ENCODE results near the gene PRIMA1.

PRIMA1 gene

DNA sequence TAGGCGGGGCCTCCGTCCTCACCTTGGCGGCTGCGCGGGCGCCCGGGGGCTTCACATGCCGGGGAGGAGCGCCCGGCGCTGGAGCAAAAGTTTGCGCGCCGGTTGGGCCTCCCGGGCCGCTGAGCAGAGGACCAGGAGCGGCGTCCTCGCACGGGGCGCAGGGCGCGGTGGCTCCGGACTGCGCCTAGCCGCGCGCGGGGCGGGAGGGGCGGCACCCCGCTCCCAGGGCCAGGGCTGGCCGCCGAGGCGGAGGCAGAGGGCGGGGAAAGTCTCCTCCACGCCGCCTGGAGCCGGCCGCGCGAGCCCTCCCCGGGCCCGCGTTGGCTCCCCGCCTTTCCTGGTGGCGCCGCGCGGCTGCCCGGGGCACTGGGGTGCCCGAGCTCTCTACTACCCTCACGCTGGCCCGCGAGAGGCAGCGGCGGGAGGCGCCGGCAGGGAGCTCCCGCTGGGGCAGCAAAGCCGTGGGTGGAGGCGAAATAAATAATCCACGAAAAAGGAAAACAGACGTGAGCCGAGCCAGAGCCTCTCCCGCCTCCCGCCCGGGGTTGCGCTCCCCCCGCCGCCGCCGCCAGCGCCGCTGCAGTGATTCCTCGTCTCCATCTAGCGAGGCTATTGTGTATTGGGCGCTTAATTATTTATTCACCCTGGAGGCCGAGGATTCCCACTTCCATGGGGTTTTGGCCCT, 400 bp upstream of the PRIMA1 start:
- ATAC-seq (replicated peaks) (peak in 1 of 2 donors; percentile 14), DNase-seq (no peak)
- peaks cover 0 to 1% of the 10 kb centered on the region in 2 donors for H3K9me3 Mint-ChIP-seq
- H3K27me3 Mint-ChIP-seq: peaks cover 70 to 75% of the 10 kb centered on the region in 2 donors
- H3K4me3 Mint-ChIP-seq: peak overlapping the region in 1 of 2 donors; percentile 20
- peaks cover 7% of the 10 kb centered on the region in 2 donors for H3K4me1 Mint-ChIP-seq
- H3K27ac Mint-ChIP-seq: no peak overlapping the region
- no peaks in the 10 kb centered on the region for H3K36me3 Mint-ChIP-seq

GRCh38 chr14:93787465-93788292, 606 bp downstream of the PRIMA1 start:
- Mint-ChIP-seq H3K4me1 (peaks cover 7% of the 10 kb centered on the region in 2 donors), H3K36me3 (no peaks in the 10 kb centered on the region), H3K9me3 (no peaks in the 10 kb centered on the region), H3K27me3 (peaks cover 65 to 66% of the 10 kb centered on the region in 2 donors), H3K4me3 (no peak overlapping the region), H3K27ac (no peak overlapping the region)
- no peak for DNase-seq
- no peak for ATAC-seq (replicated peaks)

DNA sequence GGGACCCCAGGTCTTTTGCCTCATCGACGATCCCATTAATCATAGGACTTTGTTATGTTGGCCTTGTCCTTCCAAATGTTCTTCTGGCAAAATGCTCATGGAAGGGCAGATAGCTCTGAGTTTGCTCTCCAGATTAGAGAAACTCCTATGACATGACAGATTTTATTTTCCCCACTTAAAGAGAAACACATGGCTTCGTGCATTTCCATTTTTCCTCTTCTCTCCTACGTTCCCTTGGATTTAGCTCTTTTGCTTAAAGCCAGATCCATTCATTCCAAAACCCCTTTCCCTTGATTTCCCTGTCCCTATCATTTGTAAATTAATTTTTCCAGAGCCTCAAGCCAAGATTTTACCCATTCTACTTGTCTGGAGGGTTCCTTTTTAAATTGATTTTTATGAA, 2.9 kb downstream of the PRIMA1 start:
- H3K36me3 Mint-ChIP-seq: no peaks in the 10 kb centered on the region
- DNase-seq (no peak), ATAC-seq (replicated peaks) (no peak)
- no peak overlapping the region for H3K27ac Mint-ChIP-seq
- H3K4me1 Mint-ChIP-seq: peaks cover 7% of the 10 kb centered on the region in 2 donors
- peaks cover 43 to 53% of the 10 kb centered on the region in 2 donors for H3K27me3 Mint-ChIP-seq
- H3K4me3 Mint-ChIP-seq: no peak overlapping the region
- H3K9me3 Mint-ChIP-seq: no peaks in the 10 kb centered on the region

GRCh38 chr14:93784878-93785277, 3.4 kb downstream of the PRIMA1 start:
- ATAC-seq (replicated peaks) (no peak), DNase-seq (no peak)
- Mint-ChIP-seq H3K27me3 (peaks cover 41 to 47% of the 10 kb centered on the region in 2 donors), H3K36me3 (no peaks in the 10 kb centered on the region), H3K27ac (no peak overlapping the region), H3K9me3 (no peaks in the 10 kb centered on the region), H3K4me3 (no peak overlapping the region), H3K4me1 (peaks cover 7 to 9% of the 10 kb centered on the region in 2 donors)

DNA sequence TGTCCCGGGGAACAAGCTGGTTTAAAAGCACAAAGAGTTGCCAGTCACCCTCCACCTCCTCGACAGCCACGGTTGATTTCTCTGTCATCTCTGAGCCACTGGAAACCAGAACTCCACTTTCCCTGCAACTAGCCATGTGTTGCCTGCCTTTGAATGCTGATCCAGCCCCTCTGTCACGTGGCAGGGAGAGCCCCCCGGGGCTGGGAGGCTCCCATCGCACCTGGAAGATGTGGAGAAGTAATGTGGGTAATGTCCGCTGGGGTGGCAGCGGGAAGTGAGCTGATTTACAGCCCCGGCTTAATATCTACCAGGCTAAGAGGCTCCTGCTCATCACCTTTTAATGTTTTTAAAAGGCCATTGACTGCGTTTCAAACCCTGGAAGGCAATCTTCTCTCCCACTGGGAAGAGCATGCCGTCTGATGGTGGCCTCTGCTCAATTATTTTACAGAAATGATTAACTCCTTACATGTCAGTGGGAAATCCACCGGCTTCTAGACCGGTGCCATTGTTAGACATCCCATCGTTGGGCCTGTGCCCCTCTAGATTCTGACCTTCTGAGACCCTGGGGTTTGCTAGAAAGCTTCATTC, 7.4 kb downstream of the PRIMA1 start:
- no peak overlapping the region for H3K4me3 Mint-ChIP-seq
- H3K4me1 Mint-ChIP-seq: peaks cover 0 to 2% of the 10 kb centered on the region in 2 donors
- no peak overlapping the region for H3K27ac Mint-ChIP-seq
- no peak for ATAC-seq (replicated peaks)
- H3K27me3 Mint-ChIP-seq: peaks cover 14 to 18% of the 10 kb centered on the region in 2 donors
- no peaks in the 10 kb centered on the region for H3K36me3 Mint-ChIP-seq
- no peak for DNase-seq
- no peaks in the 10 kb centered on the region for H3K9me3 Mint-ChIP-seq

GRCh38 chr14:93778856-93779629, 9.2 kb downstream of the PRIMA1 start:
- H3K9me3 Mint-ChIP-seq: no peaks in the 10 kb centered on the region
- H3K27ac Mint-ChIP-seq: no peak overlapping the region
- no peak for DNase-seq
- no peaks in the 10 kb centered on the region for H3K36me3 Mint-ChIP-seq
- no peak overlapping the region for H3K4me3 Mint-ChIP-seq
- no peak for ATAC-seq (replicated peaks)
- peaks cover 7 to 11% of the 10 kb centered on the region in 2 donors for H3K27me3 Mint-ChIP-seq
- H3K4me1 Mint-ChIP-seq: peaks cover 0 to 2% of the 10 kb centered on the region in 2 donors

GRCh38 chr14:93778453-93778852, 9.8 kb downstream of the PRIMA1 start:
- Mint-ChIP-seq H3K27me3 (peaks cover 6 to 7% of the 10 kb centered on the region in 2 donors), H3K9me3 (no peaks in the 10 kb centered on the region), H3K36me3 (no peaks in the 10 kb centered on the region), H3K27ac (no peak overlapping the region), H3K4me3 (no peak overlapping the region), H3K4me1 (peaks cover 0 to 2% of the 10 kb centered on the region in 2 donors)
- DNase-seq (no peak), ATAC-seq (replicated peaks) (no peak)

DNA sequence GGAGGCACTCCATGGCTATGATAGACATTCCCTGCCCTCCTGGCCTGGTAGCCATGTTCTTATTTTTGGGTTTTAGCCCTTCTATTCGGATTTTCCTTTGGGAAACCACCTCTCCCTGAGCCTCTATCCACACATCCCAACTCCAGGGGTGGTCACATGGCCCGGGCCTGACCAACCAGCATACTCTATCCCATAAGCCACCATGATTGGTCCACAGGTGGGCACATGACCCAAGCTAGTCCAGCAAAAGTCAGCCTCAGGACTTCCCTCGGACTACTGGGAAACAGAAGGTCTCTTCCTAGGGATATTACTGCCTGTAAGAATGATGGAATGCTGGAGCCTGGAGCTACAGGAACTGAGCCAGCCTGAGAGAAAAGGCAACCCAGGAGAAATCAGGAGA, 12.5 kb downstream of the PRIMA1 start:
- Mint-ChIP-seq H3K4me3 (no peak overlapping the region), H3K4me1 (peaks cover 0 to 2% of the 10 kb centered on the region in 2 donors), H3K27ac (no peak overlapping the region), H3K9me3 (peaks cover 0 to 2% of the 10 kb centered on the region in 2 donors), H3K36me3 (no peaks in the 10 kb centered on the region), H3K27me3 (peaks cover 6 to 7% of the 10 kb centered on the region in 2 donors)
- ATAC-seq (replicated peaks) (no peak), DNase-seq (no peak)

DNA sequence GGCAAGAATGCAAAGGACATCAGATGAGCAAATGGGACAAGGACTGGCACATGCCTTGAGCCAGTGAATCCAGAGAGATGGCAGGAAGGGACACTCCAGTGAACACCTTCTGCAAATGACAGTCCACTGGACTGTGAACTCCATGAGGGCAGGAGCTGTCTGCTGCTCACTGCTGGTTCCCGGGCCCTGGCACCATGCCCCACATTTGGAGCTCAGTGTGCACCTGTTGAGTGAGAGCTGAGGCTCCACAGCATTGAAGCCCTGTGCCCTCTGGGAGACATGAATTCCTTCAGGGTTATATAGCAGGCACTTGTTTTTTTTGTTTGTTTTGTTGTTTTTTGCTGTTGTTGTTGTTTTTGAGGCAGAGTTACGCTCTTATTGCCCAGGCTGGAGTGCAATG, 13.1 kb downstream of the PRIMA1 start:
- Mint-ChIP-seq H3K27ac (no peak overlapping the region), H3K4me3 (no peak overlapping the region), H3K4me1 (peaks cover 0 to 2% of the 10 kb centered on the region in 2 donors), H3K36me3 (no peaks in the 10 kb centered on the region), H3K9me3 (peaks cover 0 to 2% of the 10 kb centered on the region in 2 donors), H3K27me3 (peaks cover 6 to 12% of the 10 kb centered on the region in 2 donors)
- DNase-seq (no peak), ATAC-seq (replicated peaks) (no peak)

DNA sequence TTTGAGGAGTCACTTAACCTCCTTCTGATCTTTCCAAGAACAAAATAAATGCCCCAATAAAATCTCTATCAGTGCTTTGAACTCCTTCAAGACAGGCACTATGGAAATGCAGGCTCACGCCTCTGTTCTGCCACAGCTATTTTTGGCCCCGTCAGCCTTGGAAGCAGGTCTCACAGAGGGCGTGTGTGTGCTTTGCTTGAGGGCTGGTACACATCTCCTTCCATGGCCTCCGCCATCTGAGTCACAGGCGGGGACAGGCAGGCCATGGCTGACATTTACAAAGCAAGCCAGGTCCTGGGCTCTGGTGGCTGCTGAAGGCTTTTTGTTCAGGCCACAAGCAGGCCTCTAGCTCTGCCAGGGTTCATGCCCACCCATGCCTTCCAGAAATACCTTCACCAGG, 16.0 kb downstream of the PRIMA1 start:
- Mint-ChIP-seq H3K27me3 (peaks cover 5 to 15% of the 10 kb centered on the region in 2 donors), H3K36me3 (no peaks in the 10 kb centered on the region), H3K27ac (no peak overlapping the region), H3K4me3 (no peak overlapping the region), H3K9me3 (peaks cover 0 to 2% of the 10 kb centered on the region in 2 donors), H3K4me1 (no peaks in the 10 kb centered on the region)
- DNase-seq (no peak), ATAC-seq (replicated peaks) (no peak)

- H3K27me3 Mint-ChIP-seq: peaks cover 18 to 43% of the 10 kb centered on the region in 2 donors
- H3K9me3 Mint-ChIP-seq: no peaks in the 10 kb centered on the region
- no peak for ATAC-seq (replicated peaks)
- H3K36me3 Mint-ChIP-seq: no peaks in the 10 kb centered on the region
- no peak overlapping the region for H3K27ac Mint-ChIP-seq
- no peaks in the 10 kb centered on the region for H3K4me1 Mint-ChIP-seq
- H3K4me3 Mint-ChIP-seq: no peak overlapping the region
- DNase-seq: no peak
Measured at GRCh38 chr14:93765970-93766369, 22.3 kb downstream of the PRIMA1 start.

DNA sequence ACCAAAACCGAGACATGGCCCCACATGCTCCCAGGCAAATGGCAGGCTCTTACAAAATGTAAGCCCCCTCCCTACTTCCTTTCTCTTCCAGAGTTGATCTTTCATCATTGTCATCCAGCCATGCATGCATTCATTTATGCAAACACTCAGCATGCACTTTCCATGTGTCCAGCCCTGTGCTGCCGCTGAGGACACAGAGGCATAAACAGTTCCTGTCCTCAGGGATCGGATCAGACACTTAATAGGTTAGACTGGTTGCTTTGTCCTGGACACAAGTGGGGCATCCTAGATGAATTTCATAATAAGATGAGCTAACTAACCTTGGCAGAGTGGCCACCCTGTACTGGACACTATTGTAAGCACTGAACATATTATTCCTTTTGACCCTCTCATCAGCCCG, 23.1 kb downstream of the PRIMA1 start:
- Mint-ChIP-seq H3K36me3 (no peaks in the 10 kb centered on the region), H3K4me3 (no peak overlapping the region), H3K27me3 (peaks cover 18 to 44% of the 10 kb centered on the region in 2 donors), H3K27ac (no peak overlapping the region), H3K4me1 (no peaks in the 10 kb centered on the region), H3K9me3 (no peaks in the 10 kb centered on the region)
- ATAC-seq (replicated peaks): no peak
- DNase-seq: no peak

GRCh38 chr14:93764211-93764659, 24.1 kb downstream of the PRIMA1 start:
- H3K27ac Mint-ChIP-seq: no peak overlapping the region
- H3K4me3 Mint-ChIP-seq: no peak overlapping the region
- no peaks in the 10 kb centered on the region for H3K36me3 Mint-ChIP-seq
- no peak for ATAC-seq (replicated peaks)
- peaks cover 15 to 43% of the 10 kb centered on the region in 2 donors for H3K27me3 Mint-ChIP-seq
- no peak for DNase-seq
- no peaks in the 10 kb centered on the region for H3K9me3 Mint-ChIP-seq
- no peaks in the 10 kb centered on the region for H3K4me1 Mint-ChIP-seq
